ENCODE data around the gene SNAP29. TPM values are rescaled to one million over a fixed set of nuclear protein-coding genes. Genes with fewer than 3 reads are reported as not detected.

The SNAP29 gene
- polyA plus RNA-seq, 1 experiment = 34.6 TPM

- Histone ChIP-seq H3K4me3 (ENCODE audit: low read depth, low read length) (no peak overlapping the region), H3K36me3 (ENCODE audit: control insufficient read depth, insufficient read depth, low read length) (peaks cover 20% of the 10 kb centered on the region), H3K27me3 (ENCODE audit: control insufficient read depth, insufficient read depth, low read length) (no peaks in the 10 kb centered on the region)
- ChIA-PET POLR2A (no interaction called here), CTCF (interaction anchor here (1.2 kb wide), 1 partner anchor 10 kb away, joined by 4 read pairs; no protein-coding TSS in a partner anchor)
- no peak for DNase-seq (ENCODE audit: low read depth)
- TF ChIP-seq CTCF (IDR thresholded peaks at IDR 0.05; ENCODE audit: insufficient read depth, low read depth, low read length) = no peak
Measured at GRCh38 chr22:20811971-20812660, 46.7 kb upstream of the SNAP29 start.

GRCh38 chr22:20813056-20813455 is 45.8 kb upstream of the SNAP29 start:
- no peaks in the 10 kb centered on the region for H3K27me3 ChIP-seq (ENCODE audit: control insufficient read depth, insufficient read depth, low read length)
- H3K4me3 ChIP-seq (ENCODE audit: low read depth, low read length) = no peak overlapping the region
- POLR2A ChIA-PET = no interaction called here
- CTCF ChIA-PET = interaction anchor here (1.2 kb wide), 1 partner anchor 9 kb away, joined by 4 read pairs; no protein-coding TSS in a partner anchor
- no peak for TF ChIP-seq CTCF (IDR thresholded peaks at IDR 0.05; ENCODE audit: insufficient read depth, low read depth, low read length)
- no peak for DNase-seq (ENCODE audit: low read depth)
- peaks cover 21% of the 10 kb centered on the region for H3K36me3 ChIP-seq (ENCODE audit: control insufficient read depth, insufficient read depth, low read length)

GRCh38 chr22:20814221-20814808 is 44.5 kb upstream of the SNAP29 start:
- ChIA-PET CTCF (interaction anchor here (0.7 to 1.6 kb wide), 4 partner anchors 11 to 810 kb away, joined by 3 to 4 read pairs (median 3); no protein-coding TSS in a partner anchor), POLR2A (no interaction called here)
- no peaks in the 10 kb centered on the region for H3K27me3 ChIP-seq (ENCODE audit: control insufficient read depth, insufficient read depth, low read length)
- no peak overlapping the region for H3K4me3 ChIP-seq (ENCODE audit: low read depth, low read length)
- peaks cover 21% of the 10 kb centered on the region for H3K36me3 ChIP-seq (ENCODE audit: control insufficient read depth, insufficient read depth, low read length)
- TF ChIP-seq CTCF (IDR thresholded peaks at IDR 0.05; ENCODE audit: insufficient read depth, low read depth, low read length) = no peak
- DNase-seq (ENCODE audit: low read depth) = no peak

GRCh38 chr22:20815477-20816050 is 43.2 kb upstream of the SNAP29 start:
- ChIA-PET POLR2A (no interaction called here), CTCF (interaction anchor here (1.6 kb wide), 1 partner anchor 31 kb away, joined by 3 read pairs; no protein-coding TSS in a partner anchor)
- no peak for DNase-seq (ENCODE audit: low read depth)
- Histone ChIP-seq H3K27me3 (ENCODE audit: control insufficient read depth, insufficient read depth, low read length) (no peaks in the 10 kb centered on the region), H3K4me3 (ENCODE audit: low read depth, low read length) (no peak overlapping the region), H3K36me3 (ENCODE audit: control insufficient read depth, insufficient read depth, low read length) (peaks cover 20% of the 10 kb centered on the region)
- no peak for TF ChIP-seq CTCF (IDR thresholded peaks at IDR 0.05; ENCODE audit: insufficient read depth, low read depth, low read length)

GRCh38 chr22:20816559-20816958 is 42.2 kb upstream of the SNAP29 start:
- no peak for DNase-seq (ENCODE audit: low read depth)
- Histone ChIP-seq H3K36me3 (ENCODE audit: control insufficient read depth, insufficient read depth, low read length) (peaks cover 15% of the 10 kb centered on the region), H3K4me3 (ENCODE audit: low read depth, low read length) (no peak overlapping the region), H3K27me3 (ENCODE audit: control insufficient read depth, insufficient read depth, low read length) (no peaks in the 10 kb centered on the region)
- TF ChIP-seq CTCF (IDR thresholded peaks at IDR 0.05; ENCODE audit: insufficient read depth, low read depth, low read length) = no peak
- CTCF ChIA-PET = no interaction called here
- POLR2A ChIA-PET = no interaction called here

All from BJ (cell line).